K562 (cell line): ENCODE measurements around the gene SETDB2. TPM values are rescaled to one million over a fixed set of nuclear protein-coding genes. Genes with fewer than 3 reads are reported as not detected.

ENCODE experiments used
- ATAC-seq: fragments of 200-7000 bp; cut with Tn5 transposase; 3 replicates; pipeline ENCODE4 v1.9.1; 2020; ENCODE audit warnings: moderate library complexity
- BruUV-seq: library from RNA; stranded (reverse); fragments of 400-500 nt; replicated peaks from 2 replicates; lab custom pipeline; 2021; lab: Mats Ljungman, UMichigan
- CTCF ChIA-PET: fragments of 300-600 bp; formaldehyde crosslinking; extraction: SDS; loops from one replicate; lab custom pipeline; 2021; ENCODE audit warnings: low intra/inter-chr PET ratio; lab: Yijun Ruan, JAX
- POLR2A ChIA-PET: fragments of 300-600, 350-650 bp; sonication (Branson Sonifier 250); formaldehyde crosslinking; extraction: SDS; loops from one replicate; lab custom pipeline; 2021; ENCODE audit warnings: antibody characterized with exemption, inconsistent platforms; lab: Yijun Ruan, JAX
- DNase-seq, 4 experiments: peaks; one replicate each; pipeline versions ENCODE4 v3.0.0 to v3.0.0-alpha.2; 2011 to 2018; ENCODE audit warnings: low spot score in 3 of 4, mixed read lengths in 3 of 4; ENCODE audit errors: extremely low read depth in 1 of 4
- FAIRE-seq: peaks from 2 replicates; lab custom pipeline; 2011; peaks lifted over from hg19 to GRCh38; lab: Jason Lieb, UNC
- H2AFZ ChIP-seq: 2 replicates; pipeline ENCODE4 v1.6.0; 2011; ENCODE audit warnings: low read depth, low read length, control low read depth, inconsistent platforms
- H3K27ac ChIP-seq: fragments of 200-600 bp; 3 replicates; pipeline ENCODE4 v1.8.0; 2011; ENCODE audit warnings: low read depth, mild to moderate bottlenecking, control low read depth, inconsistent platforms, low read length, moderate library complexity, mixed read lengths; ENCODE audit errors: extremely low read depth
- H3K27me3 ChIP-seq, 2 experiments: fragments of 300-600 bp in 1 of 2; 2 replicates in 1 of 2; 3 replicates in 1 of 2; pipeline versions ENCODE4 v1.6.0 to v1.8.0; 2011; ENCODE audit warnings: inconsistent platforms in 2 of 2, low read length in 2 of 2, mild to moderate bottlenecking in 1 of 2, mixed read lengths in 1 of 2, moderate library complexity in 1 of 2; ENCODE audit not compliant: control insufficient read depth in 2 of 2, insufficient read depth in 2 of 2
- H3K36me3 ChIP-seq: fragments of 300-600 bp; 3 replicates; pipeline ENCODE4 v1.8.0; 2011; ENCODE audit warnings: mild to moderate bottlenecking, low read length, inconsistent platforms; ENCODE audit not compliant: control insufficient read depth, insufficient read depth
- H3K4me1 ChIP-seq, 2 experiments: fragments of 200-600 bp in 1 of 2; replicated peaks in 1 of 2; 2 replicates in 1 of 2; 3 replicates in 1 of 2; pipeline versions ENCODE4 v1.5.1 to v1.8.0; 2011; ENCODE audit warnings: inconsistent platforms in 2 of 2, low read length in 2 of 2, mild to moderate bottlenecking in 1 of 2, mixed read lengths in 1 of 2, moderate library complexity in 1 of 2; ENCODE audit not compliant: control insufficient read depth in 2 of 2, insufficient read depth in 2 of 2
- H3K4me2 ChIP-seq: 2 replicates; pipeline ENCODE4 v1.6.1; 2011; ENCODE audit warnings: low read length, control low read depth, inconsistent platforms, mixed read lengths; ENCODE audit not compliant: insufficient read depth
- H3K4me3 ChIP-seq: fragments of 200-600 bp; sonication (generic), shearing (Covaris generic); 2 replicates; pipeline ENCODE4 v1.5.1; 2016; ENCODE audit warnings: control low read depth, inconsistent platforms
- H3K79me2 ChIP-seq: fragments of 200-600 bp; 3 replicates; pipeline ENCODE4 v1.8.0; 2011; ENCODE audit warnings: low read length, inconsistent platforms; ENCODE audit not compliant: control insufficient read depth, insufficient read depth
- H3K9ac ChIP-seq, 2 experiments: 2 replicates each; pipeline versions ENCODE4 v1.6.0 to v1.6.1; 2011; ENCODE audit warnings: low read depth in 2 of 2, low read length in 2 of 2, control low read depth in 1 of 2, inconsistent platforms in 1 of 2, mild to moderate bottlenecking in 1 of 2, mixed read lengths in 1 of 2; ENCODE audit not compliant: insufficient read depth in 1 of 2
- H3K9me1 ChIP-seq: one replicate; pipeline ENCODE4 v1.6.0; 2011; ENCODE audit warnings: inconsistent platforms, mild to moderate bottlenecking, low read length, moderate library complexity; ENCODE audit not compliant: control insufficient read depth, insufficient read depth
- H3K9me3 ChIP-seq: replicated peaks from 2 replicates; pipeline ENCODE4 v1.5.1; 2011; ENCODE audit warnings: low read depth, low read length, inconsistent platforms; ENCODE audit not compliant: control insufficient read depth, insufficient read depth
- H4K20me1 ChIP-seq: replicated peaks from 2 replicates; pipeline ENCODE4 v1.6.1; 2011; ENCODE audit warnings: low read length, inconsistent platforms, mixed read lengths; ENCODE audit not compliant: control insufficient read depth, insufficient read depth
- CREB5 ChIP-seq: fragments of 250-450 bp; sonication (Bioruptor Pico); IDR thresholded peaks from 2 replicates; pipeline ENCODE4 v1.5.0; 2020; ENCODE audit warnings: mild to moderate bottlenecking
- ETS2 ChIP-seq: IDR thresholded peaks from 2 replicates; pipeline ENCODE4 v1.6.1; 2016; ENCODE audit warnings: borderline replicate concordance, missing genetic modification characterization, mild to moderate bottlenecking, moderate library complexity, missing compliant biosample characterization; ENCODE audit not compliant: poor library complexity, severe bottlenecking
- ETV1 ChIP-seq: fragments of 450-650 bp; conservative IDR thresholded peaks from 2 replicates; pipeline ENCODE4 v1.6.1; 2016; ENCODE audit warnings: missing genetic modification characterization, control low read depth, low read depth, missing compliant biosample characterization
- GTF2F1 ChIP-seq: IDR thresholded peaks from 2 replicates; pipeline ENCODE4 v1.6.1; 2011; ENCODE audit warnings: low read depth, low read length, improper control_type of control experiment
- HDAC1 ChIP-seq, 2 experiments: fragments of 450-650 bp; IDR thresholded peaks; 2 replicates each; pipeline ENCODE4 v1.6.1; 2016 to 2017; ENCODE audit warnings: inconsistent platforms in 1 of 2, mild to moderate bottlenecking in 1 of 2, moderate library complexity in 1 of 2
- HNRNPUL1 ChIP-seq: fragments of 200-400 bp; formaldehyde crosslinking; IDR thresholded peaks from 2 replicates; pipeline ENCODE4 v1.6.1; 2017; ENCODE audit warnings: low read length
- JUN ChIP-seq, 2 experiments: sonication (generic) in 1 of 2; formaldehyde crosslinking in 1 of 2; IDR thresholded peaks; 2 replicates each; pipeline versions ENCODE4 v1.6.1 to v1.8.0; 2012 to 2022; ENCODE audit warnings: borderline replicate concordance in 2 of 2, mild to moderate bottlenecking in 2 of 2, improper control_type of control experiment in 1 of 2, low read depth in 1 of 2, low read length in 1 of 2, missing genetic modification reagents in 1 of 2
- NKRF ChIP-seq: fragments of 450-650 bp; IDR thresholded peaks from 2 replicates; pipeline ENCODE4 v1.6.1; 2016; ENCODE audit warnings: borderline replicate concordance
- POLR2B ChIP-seq: fragments of 450-650 bp; IDR thresholded peaks from 2 replicates; pipeline ENCODE4 v1.6.1; 2018; ENCODE audit warnings: low read depth; ENCODE audit not compliant: partially characterized antibody
- TCF7 ChIP-seq: sonication (generic); IDR thresholded peaks from 2 replicates; pipeline ENCODE4 v1.6.1; 2016; ENCODE audit warnings: antibody characterized with exemption, borderline replicate concordance
- THRAP3 ChIP-seq: fragments of 450-650 bp; IDR thresholded peaks from 2 replicates; pipeline ENCODE4 v1.6.1; 2016; ENCODE audit warnings: mild to moderate bottlenecking, inconsistent platforms, borderline replicate concordance
- ZNF175 ChIP-seq: fragments of 200-800 bp; sonication (Bioruptor generic); IDR thresholded peaks from 2 replicates; pipeline ENCODE4 v1.6.1; 2016; ENCODE audit warnings: low read depth, mild to moderate bottlenecking, missing genetic modification characterization, missing compliant biosample characterization
- ZNF3 ChIP-seq: fragments of 250-450 bp; sonication (Bioruptor Pico); IDR thresholded peaks from 2 replicates; pipeline ENCODE4 v1.5.0; 2021; ENCODE audit warnings: mild to moderate bottlenecking, moderate library complexity
- ZNF41 ChIP-seq: fragments of 250-450 bp; sonication (Bioruptor Pico); conservative IDR thresholded peaks from 2 replicates; pipeline ENCODE4 v1.4.0; 2020; ENCODE audit warnings: mild to moderate bottlenecking
- WGBS: fragments of 100-300 bp; shearing (Covaris generic); methylation state at CpG from one replicate; pipeline ENCODE4 v1.1.6; 2016; ENCODE audit warnings: low coverage, mixed read lengths; ENCODE audit not compliant: insufficient coverage; ENCODE audit errors: missing lambda C conversion rate; 5-methylcytosine and 5-hydroxymethylcytosine counted together
- in situ Hi-C: fragments of 300-500 bp; cut with MboI; formaldehyde crosslinking; loops from 4 replicates; pipeline ENCODE4 v1.15.0; 2018; ENCODE audit warnings: inconsistent platforms, mixed read lengths
- intact Hi-C: fragments of 100-400 bp; cut with micrococcal nuclease; formaldehyde crosslinking; loops from 2 replicates; pipeline ENCODE4 v1.14.2; 2022
- polyA plus RNA-seq, 8 experiments: library from polyadenylated mRNA; depleted of rRNA in 4 of 8; stranded (reverse) in 5 of 8; unstranded in 3 of 8; fragments of >200 nt; fragmentation: Nextera tagmentation in 2 of 8; fragmentation: Illumina TruSeq in 1 of 8; extraction: Ambion mirVana in 2 of 8; extraction: Trizol in 1 of 8; gene quantifications; 2 replicates each; pipeline versions ENCODE4 v1.2.1 to v1.2.3, GENCODE V29; 2011 to 2014; ENCODE audit warnings: inconsistent platforms in 1 of 8, missing spikeins in 1 of 8
- total RNA-seq, 7 experiments: library from RNA; depleted of rRNA in 6 of 7; stranded (reverse); fragments of >200 nt in 6 of 7; fragmentation: Illumina TruSeq in 2 of 7; extraction: Trizol in 2 of 7; gene quantifications; 2 replicates each; pipeline versions ENCODE4 v1.2.1 to v1.2.3, GENCODE V29; 2011 to 2021; ENCODE audit warnings: low replicate concordance in 1 of 7

The SETDB2 gene
- total and polyA plus RNA-seq, 9 of the 15 experiments (the other 6 are each of a cell fraction or from before 2014, with no cell fraction given), result 1.0 to 9.0 (median 6.1) TPM

- peaks cover 0 to 2% of the 10 kb centered on the region in 2 experiments; a peak in 2 of 5 replicates for H3K4me1 ChIP-seq
- H3K36me3 ChIP-seq, result peaks cover 13% of the 10 kb centered on the region; the same call in 1 of the 3 replicates
- no peaks in the 10 kb centered on the region for H4K20me1 ChIP-seq
- no peak overlapping the region for H3K27ac ChIP-seq
- no peak for ATAC-seq
- FAIRE-seq, result no peak
- BruUV-seq, result no TSS peak
- H3K4me2 ChIP-seq, result no peak overlapping the region
- ChIA-PET POLR2A (interaction anchor here (1.0 kb wide), 1 partner anchor 13 kb away, joined by 3 read pairs; no protein-coding TSS in a partner anchor), CTCF (no interaction called here)
- no peaks in the 10 kb centered on the region for H3K9me1 ChIP-seq
- no peak for DNase-seq
- no peak overlapping the region for H2AFZ ChIP-seq
- WGBS, result 84% methylated on average over 3 of the region's 3 CpGs
- intact Hi-C loops (no loop called here), in situ Hi-C loops (no loop called here)
- no peaks in the 10 kb centered on the region for H3K27me3 ChIP-seq
- TF ChIP-seq THRAP3 (no peak), HNRNPUL1 (no peak), TCF7 (no peak), ETS2 (tag) (no peak), GTF2F1 (no peak), HDAC1 (IDR thresholded peaks at IDR 0.05) (no peak), ZNF3 (CRISPR knock-in tag) (no peak), ETV1 (tag) (no peak), ZNF175 (CRISPR knock-in tag) (no peak), ZNF41 (CRISPR knock-in tag) (no peak), JUN (IDR thresholded peaks at IDR 0.05; ENCODE audit: borderline replicate concordance, low read depth, low read length) (no peak), JUN (CRISPR knock-in tag; IDR thresholded peaks at IDR 0.05; ENCODE audit: borderline replicate concordance) (no peak), CREB5 (no peak), POLR2B (no peak), NKRF (no peak)
- no peaks in the 10 kb centered on the region for H3K9me3 ChIP-seq
- H3K79me2 ChIP-seq, result no peaks in the 10 kb centered on the region
- no peak overlapping the region for H3K9ac ChIP-seq
- no peak overlapping the region for H3K4me3 ChIP-seq
Observed at GRCh38 chr13:49539746-49540145, 95.7 kb downstream of the SETDB2 start.
